GM21528 (cell line): ENCODE data around the gene NIFK.
"Not testable (repeated sequence)": the region's sequence is repeated elsewhere in the genome, so short reads cannot be mapped to it uniquely, and the experiment has no call there.

Experiments used
- ATAC-seq: cut with Tn5 transposase; IDR thresholded peaks from one replicate; pipeline ENCODE4 v1.9.1; 2021; ENCODE audit warnings: mild to moderate bottlenecking, moderate library complexity; ENCODE audit not compliant: unreplicated experiment, low FRiP score

NIFK gene

GRCh38 chr2:121735518-121736074 lies 1.1 kb downstream of the NIFK start:
- no peak for ATAC-seq

- ATAC-seq, result not testable (repeated sequence)
Measured at GRCh38 chr2:121734544-121734943, 2.1 kb downstream of the NIFK start.

- ATAC-seq, result no peak
Measured at GRCh38 chr2:121731366-121731765, 5.3 kb downstream of the NIFK start.

- ATAC-seq, result no peak
Measured at GRCh38 chr2:121727950-121728349, 8.7 kb downstream of the NIFK start.

- no peak for ATAC-seq
Measured at GRCh38 chr2:121727332-121727731, 9.3 kb downstream of the NIFK start.

GRCh38 chr2:121723316-121723715 lies 13.4 kb downstream of the NIFK start:
- no peak for ATAC-seq

GRCh38 chr2:121722479-121722878 lies 14.2 kb downstream of the NIFK start:
- no peak for ATAC-seq

GRCh38 chr2:121721926-121722325 lies 14.7 kb downstream of the NIFK start:
- no peak for ATAC-seq

GRCh38 chr2:121717529-121717928 lies 19.1 kb downstream of the NIFK start:
- ATAC-seq, result no peak

GRCh38 chr2:121716126-121716525 lies 20.5 kb downstream of the NIFK start:
- ATAC-seq, result no peak

GRCh38 chr2:121711481-121711880 lies 25.2 kb downstream of the NIFK start:
- not testable (repeated sequence) for ATAC-seq

- no peak for ATAC-seq
Measured at GRCh38 chr2:121710470-121711170, 26.1 kb downstream of the NIFK start.

GRCh38 chr2:121709776-121710469 lies 26.8 kb downstream of the NIFK start:
- no peak for ATAC-seq

GRCh38 chr2:121707920-121708361 lies 28.7 kb downstream of the NIFK start:
- ATAC-seq, result no peak

- no peak for ATAC-seq
Measured at GRCh38 chr2:121707344-121707919, 29.2 kb downstream of the NIFK start.

- no peak for ATAC-seq
Measured at GRCh38 chr2:121705958-121706357, 30.7 kb downstream of the NIFK start.

- no peak for ATAC-seq
Measured at GRCh38 chr2:121705390-121705789, 31.3 kb downstream of the NIFK start.

- not testable (repeated sequence) for ATAC-seq
Measured at GRCh38 chr2:121701761-121702160, 34.9 kb downstream of the NIFK start.

- ATAC-seq, result peak; percentile 95
Measured at GRCh38 chr2:121699421-121700333, 37.0 kb downstream of the NIFK start.

- ATAC-seq, result no peak
Measured at GRCh38 chr2:121698318-121698930, 38.3 kb downstream of the NIFK start.
